ENCODE data around the gene ETFA.

The ETFA gene

GRCh38 chr15:76340198-76340802 lies 29.0 kb upstream of the ETFA start:
- peak; percentile 82 for DNase-seq

GRCh38 chr15:76339305-76340197 lies 28.3 kb upstream of the ETFA start:
- peak; percentile 81 for DNase-seq

GRCh38 chr15:76338486-76339304 lies 27.4 kb upstream of the ETFA start:
- DNase-seq: no peak

GRCh38 chr15:76337696-76338485 lies 26.6 kb upstream of the ETFA start:
- DNase-seq: peak; percentile 56

GRCh38 chr15:76337059-76337695 lies 25.9 kb upstream of the ETFA start:
- DNase-seq: no peak

GRCh38 chr15:76336254-76337058 lies 25.2 kb upstream of the ETFA start, which contains the start of gene ISL2:
ISL2 (plus strand) TSS chr15:76336773; CDS start chr15:76336884, 111 bp downstream.
- peak; percentile 69 for DNase-seq

DNA sequence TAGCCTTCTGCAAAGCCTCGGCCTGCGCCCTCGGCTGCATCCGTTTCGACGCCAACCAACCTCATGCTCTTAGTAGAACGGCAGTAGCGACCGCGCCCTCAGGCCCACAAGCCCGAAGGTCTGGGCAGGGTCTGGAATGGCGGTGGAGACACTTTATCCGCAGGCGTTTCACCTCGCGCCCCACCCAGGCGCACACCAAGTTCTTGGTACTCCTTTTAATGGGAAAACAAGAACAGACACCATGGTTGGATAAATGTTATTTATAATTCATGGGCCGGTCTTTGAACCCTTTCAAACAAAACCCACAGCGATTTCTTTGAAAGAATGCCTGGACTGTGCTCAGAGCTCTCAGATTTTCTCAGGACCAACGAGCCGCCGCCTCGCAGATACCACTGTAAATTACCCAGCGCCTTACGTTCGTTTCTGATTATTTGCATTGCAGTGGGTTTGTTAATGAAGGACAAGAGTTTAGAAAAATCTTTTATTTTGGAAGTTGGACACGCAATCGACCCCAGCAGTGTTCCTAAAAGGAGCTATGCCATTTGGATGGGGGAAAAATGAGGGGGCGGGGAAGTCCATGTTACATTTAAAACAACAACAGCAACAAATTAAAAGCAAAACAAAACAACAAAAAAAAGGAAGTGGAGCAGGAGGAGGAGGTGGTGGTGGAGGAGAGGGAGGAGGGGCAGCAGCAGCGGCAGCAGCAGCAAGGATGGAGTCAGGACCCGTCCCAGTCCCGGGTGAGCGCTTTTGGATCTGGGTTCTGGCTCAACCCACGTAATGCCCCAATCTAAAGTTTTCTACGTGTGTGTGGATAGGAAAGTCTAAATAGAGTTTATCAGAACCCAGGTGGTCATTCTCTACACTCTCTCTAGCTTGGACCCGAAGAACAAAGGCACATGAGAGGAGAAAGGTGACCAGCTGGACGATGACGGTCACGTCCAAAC lies 24.3 kb upstream of the ETFA start:
- DNase-seq: peak; percentile 54

GRCh38 chr15:76334438-76335306 lies 23.4 kb upstream of the ETFA start:
- DNase-seq: no peak

GRCh38 chr15:76333720-76334437 lies 22.6 kb upstream of the ETFA start:
- no peak for DNase-seq

DNA sequence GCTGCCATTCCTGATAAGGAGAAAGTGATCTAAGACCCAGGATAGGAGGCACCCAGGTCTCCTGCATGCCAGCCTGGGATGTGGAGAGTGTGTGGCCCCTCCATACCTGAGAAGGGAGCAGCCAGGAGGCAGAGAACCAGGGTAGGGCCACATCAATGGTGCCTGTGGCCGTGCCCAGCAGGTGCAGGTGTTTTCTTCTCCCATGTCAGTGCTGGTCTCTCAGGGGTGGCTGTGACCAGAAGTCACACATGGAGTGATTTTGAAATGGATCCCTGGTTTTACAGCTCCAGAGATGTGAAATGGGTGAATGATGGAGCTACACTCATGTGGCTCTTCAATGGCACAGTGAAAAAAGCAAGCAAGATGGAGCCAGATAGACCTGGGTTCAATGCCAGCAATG lies 22.0 kb upstream of the ETFA start:
- no peak for DNase-seq

- DNase-seq: no peak
These were observed 21.5 kb upstream of the ETFA start for GRCh38 chr15:76332796-76333195.

DNA sequence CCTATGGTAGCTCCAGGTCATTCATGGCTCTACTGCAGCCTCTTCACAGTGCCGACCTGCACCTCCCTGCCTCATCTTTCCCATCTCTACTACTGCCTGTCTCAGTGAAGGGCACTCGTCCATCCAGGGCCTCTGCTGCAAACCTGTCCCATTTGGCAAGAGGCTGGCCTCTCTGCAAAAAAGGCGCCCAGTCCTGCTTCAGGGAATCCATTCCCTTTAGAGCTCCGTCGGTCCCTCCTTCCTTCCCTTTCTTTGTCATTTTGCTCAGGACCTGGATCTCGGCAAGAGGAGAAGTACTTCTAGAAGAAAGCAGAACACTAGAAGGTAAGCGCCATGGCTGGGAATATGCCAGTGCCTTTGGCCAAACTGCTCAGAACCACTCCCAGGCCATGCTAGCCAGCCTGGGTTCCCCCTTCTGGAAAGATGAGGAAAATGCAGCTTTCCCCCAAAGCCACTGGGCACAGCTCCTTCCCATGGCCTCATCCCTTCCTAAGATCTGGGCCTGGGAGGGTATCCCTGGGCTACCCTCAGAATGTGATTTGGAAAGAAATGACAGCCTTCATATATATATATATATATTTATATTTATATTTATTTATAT lies 18.9 kb upstream of the ETFA start:
- DNase-seq: no peak

GRCh38 chr15:76328958-76329357 lies 17.7 kb upstream of the ETFA start:
- DNase-seq: no peak

GRCh38 chr15:76328106-76328696 lies 16.9 kb upstream of the ETFA start:
- no peak for DNase-seq

DNA sequence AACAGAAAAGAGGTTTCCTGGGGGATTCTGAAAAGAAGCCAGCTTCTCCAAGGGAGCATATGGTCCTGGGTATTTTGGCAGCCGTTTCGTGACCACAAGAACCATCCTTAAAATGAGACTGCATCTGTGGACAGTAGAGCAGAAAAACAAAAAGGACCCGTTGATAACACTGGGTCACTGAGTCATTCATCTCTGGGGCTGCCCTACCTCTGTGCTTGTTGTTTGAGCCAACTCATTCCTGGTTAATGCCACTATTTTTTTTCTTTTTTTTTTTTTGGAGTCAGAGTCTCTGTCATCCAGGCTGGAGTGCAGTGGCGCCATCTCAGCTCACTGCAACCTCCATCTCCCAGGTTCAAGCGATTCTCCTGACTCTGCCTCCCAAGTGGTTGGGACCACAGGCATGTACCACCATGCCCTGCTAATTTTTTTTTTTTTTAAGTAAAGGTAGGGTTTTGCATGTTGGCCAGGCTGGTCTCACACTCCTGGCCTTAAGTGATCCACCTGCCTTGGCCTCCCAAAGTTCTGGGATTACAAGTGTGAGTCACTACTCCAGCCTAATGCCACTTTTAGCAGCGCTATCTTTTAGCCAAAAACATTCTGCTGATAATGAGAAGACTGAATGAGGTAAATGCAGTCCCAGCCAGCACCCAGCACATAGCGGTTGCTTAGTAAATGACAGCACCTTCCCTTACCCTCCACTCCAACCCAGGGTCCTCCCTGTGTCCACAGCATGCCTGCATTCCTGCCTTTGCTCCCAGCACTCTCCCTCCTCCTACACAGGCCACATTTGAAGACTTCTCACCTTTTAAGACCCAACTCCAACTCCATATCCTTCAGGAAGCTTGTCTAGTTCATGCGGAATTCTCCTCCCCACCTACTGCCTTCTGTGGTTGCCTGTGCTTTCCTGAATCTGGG lies 16.2 kb upstream of the ETFA start:
- no peak for DNase-seq

GRCh38 chr15:76325704-76326103 lies 14.4 kb upstream of the ETFA start:
- no peak for DNase-seq
